ENCODE measurements around the gene THOC3. TPM values are rescaled to one million over a fixed set of nuclear protein-coding genes. Genes with fewer than 3 reads are reported as not detected.
A peak's percentile ranks its signal among the peaks of the same experiment; 100 is the strongest.
"Not testable (repeated sequence)": the region's sequence is repeated elsewhere in the genome, so short reads cannot be mapped to it uniquely, and the experiment has no call there.

THOC3 gene
- 69.0 TPM for total RNA-seq

DNA sequence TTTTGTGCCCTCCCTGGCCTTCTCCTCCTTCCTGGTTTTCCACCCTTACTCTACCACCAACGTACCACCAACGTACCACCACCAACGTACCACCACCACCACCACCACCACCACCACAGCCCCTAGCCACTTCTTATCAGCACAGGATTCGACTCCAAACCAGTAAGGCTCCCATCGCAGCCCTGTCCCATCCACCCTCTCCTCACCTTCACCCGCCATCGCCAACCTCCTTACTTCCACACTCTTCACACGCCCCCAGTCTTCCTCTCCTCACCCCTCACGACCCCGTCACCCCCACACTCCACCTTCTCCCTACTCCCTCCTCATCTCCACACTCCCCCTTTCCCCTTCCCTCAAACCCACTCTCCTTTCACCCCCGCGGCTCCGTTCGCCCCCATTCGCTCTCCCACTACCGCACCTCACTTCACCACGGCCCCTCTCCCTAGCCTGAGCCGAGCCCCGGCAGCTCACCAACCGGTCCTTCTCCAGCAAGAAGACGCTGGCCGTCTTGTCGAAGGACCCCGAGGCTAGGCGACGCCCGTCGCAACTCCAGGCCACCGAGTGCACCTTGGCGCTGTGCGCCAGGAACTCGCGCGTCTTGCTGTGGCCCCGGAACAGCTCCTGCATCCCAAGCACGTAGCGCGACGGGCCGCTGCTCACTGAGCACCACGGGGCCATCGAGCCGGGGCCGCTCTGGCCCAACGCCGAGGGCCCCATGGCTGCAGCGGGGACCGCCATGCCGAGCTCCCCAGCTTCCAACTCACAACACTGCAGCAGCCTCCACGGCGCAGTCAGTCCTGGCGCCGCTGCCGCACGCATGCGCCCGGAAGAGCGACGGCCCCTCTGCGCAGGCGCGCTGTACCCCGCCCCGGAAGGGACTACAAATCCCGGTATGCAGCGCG lies at the start of gene THOC3:
Gene THOC3, minus strand, starts transcription at position 845 of the 902 bp plus-strand sequence. Its CDS starts 107 bp downstream, at position 738.
- H3K4me3 ChIP-seq, result peak within 1 kb of the TSS; percentile 55 to 77
- H3K27ac ChIP-seq; H3K27me3 ChIP-seq; intact Hi-C loops (cut with DNase I); H3K36me3 ChIP-seq; H3K4me1 ChIP-seq; H3K9me3 ChIP-seq: not testable (repeated sequence)
- DNase-seq (ENCODE audit: extremely low spot score in 2 of 2), result peak in 1 of 2 donors; percentile 74

DNA sequence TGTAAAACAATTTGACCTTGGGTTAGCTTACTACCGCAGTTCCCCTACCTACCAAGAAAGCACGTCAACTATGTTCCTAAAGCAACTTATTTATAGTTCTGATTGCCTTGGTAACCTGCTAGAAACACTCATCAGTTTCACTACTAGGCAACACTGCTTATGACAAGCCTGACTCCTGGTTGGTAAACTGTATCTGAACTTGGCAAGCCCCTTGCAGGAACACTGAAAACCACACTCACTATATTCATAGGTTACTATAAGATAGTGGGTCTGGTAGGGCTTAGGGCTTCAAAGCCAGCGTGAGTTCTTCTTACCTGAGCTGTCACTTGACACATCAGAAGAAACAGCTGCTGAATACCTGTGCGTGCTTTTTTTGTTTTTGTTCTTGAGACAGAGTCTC lies 49.2 kb upstream of the THOC3 start:
- H3K27ac ChIP-seq; H3K9me3 ChIP-seq; H3K4me3 ChIP-seq; DNase-seq (ENCODE audit: extremely low spot score in 2 of 2); H3K36me3 ChIP-seq; H3K4me1 ChIP-seq; H3K27me3 ChIP-seq; intact Hi-C loops (cut with DNase I): not testable (repeated sequence)

GRCh38 chr5:176014360-176014759 lies 46.2 kb upstream of the THOC3 start:
- DNase-seq (ENCODE audit: extremely low spot score in 2 of 2); H3K27ac ChIP-seq; intact Hi-C loops (cut with DNase I); H3K4me3 ChIP-seq; H3K27me3 ChIP-seq; H3K4me1 ChIP-seq; H3K36me3 ChIP-seq; H3K9me3 ChIP-seq: not testable (repeated sequence)

DNA sequence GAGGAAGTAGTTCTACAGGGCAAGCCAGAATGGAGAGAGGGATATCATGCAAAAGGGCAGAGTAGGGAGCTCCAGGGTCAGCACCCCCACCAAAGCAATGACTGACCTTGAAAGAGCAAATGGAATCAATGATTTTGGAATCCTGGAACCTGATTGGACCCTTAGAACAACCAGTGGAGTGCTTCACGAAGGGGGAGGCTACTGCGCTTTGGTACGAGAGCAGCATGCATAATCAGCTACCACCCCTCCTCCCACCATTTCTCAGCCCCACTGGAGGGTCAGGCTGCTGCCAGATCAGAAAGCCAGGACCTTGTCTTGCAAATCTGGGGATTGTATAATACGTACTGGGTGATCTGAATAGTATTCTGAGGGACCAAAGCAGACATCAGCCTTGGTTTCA lies 43.0 kb upstream of the THOC3 start:
- H3K27ac ChIP-seq; H3K4me1 ChIP-seq; H3K9me3 ChIP-seq; DNase-seq (ENCODE audit: extremely low spot score in 2 of 2); H3K27me3 ChIP-seq; intact Hi-C loops (cut with DNase I); H3K4me3 ChIP-seq; H3K36me3 ChIP-seq: not testable (repeated sequence)

DNA sequence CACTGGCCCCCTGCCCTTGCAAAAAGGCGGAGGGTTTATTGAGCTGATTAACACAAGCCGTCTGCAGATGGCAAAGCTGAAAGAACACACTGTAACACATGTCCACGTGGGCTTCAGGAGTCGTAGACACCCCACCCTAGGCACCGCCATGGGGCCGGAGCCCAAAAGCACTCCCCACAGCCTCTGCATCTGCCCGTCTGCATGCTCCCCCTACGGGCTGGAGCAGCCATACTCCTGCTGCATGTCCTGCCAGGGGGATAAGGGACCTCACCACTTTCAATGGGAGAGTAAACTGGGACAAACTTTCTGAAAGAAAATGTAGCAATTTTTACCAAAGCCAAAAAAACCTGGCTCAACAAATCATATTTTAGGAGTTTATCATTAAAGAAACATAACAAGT lies 42.1 kb upstream of the THOC3 start:
- H3K36me3 ChIP-seq; H3K27ac ChIP-seq; H3K4me3 ChIP-seq; H3K9me3 ChIP-seq; intact Hi-C loops (cut with DNase I); H3K27me3 ChIP-seq; DNase-seq (ENCODE audit: extremely low spot score in 2 of 2); H3K4me1 ChIP-seq: not testable (repeated sequence)

GRCh38 chr5:176007220-176007619 lies 39.1 kb upstream of the THOC3 start:
- intact Hi-C loops (cut with DNase I), result not testable (repeated sequence)

GRCh38 chr5:176006819-176007218 lies 38.7 kb upstream of the THOC3 start:
- H3K27ac ChIP-seq; DNase-seq (ENCODE audit: extremely low spot score in 2 of 2); H3K4me3 ChIP-seq; H3K27me3 ChIP-seq; H3K36me3 ChIP-seq; H3K9me3 ChIP-seq; intact Hi-C loops (cut with DNase I); H3K4me1 ChIP-seq: not testable (repeated sequence)

More at GRCh38 chr5:176007220-176007619, 39.1 kb upstream of the THOC3 start:
- not testable (repeated sequence) for H3K4me3 ChIP-seq; DNase-seq (ENCODE audit: extremely low spot score in 2 of 2); H3K27me3 ChIP-seq; H3K9me3 ChIP-seq; H3K4me1 ChIP-seq; H3K36me3 ChIP-seq; H3K27ac ChIP-seq

DNA sequence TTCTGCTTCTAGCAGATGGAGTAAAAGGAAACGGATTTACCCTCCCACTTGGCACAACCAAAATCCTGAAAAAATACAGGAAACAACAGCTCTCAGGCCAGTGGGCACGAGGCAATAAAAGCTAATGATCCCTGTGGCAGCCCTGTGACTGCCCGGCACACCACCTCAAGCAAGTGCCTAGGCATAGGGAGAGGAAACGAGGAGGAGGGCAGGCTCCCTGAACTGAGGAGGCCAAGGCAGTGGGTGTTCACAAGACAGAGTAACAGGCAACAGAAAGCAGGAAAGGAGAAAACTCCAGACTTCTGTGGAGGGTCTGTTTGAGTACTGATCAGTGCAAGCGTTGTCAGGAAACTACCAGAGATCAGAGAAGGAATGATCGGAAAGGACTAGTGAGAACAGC lies 29.9 kb upstream of the THOC3 start:
- H3K9me3 ChIP-seq; intact Hi-C loops (cut with DNase I); H3K27ac ChIP-seq; DNase-seq (ENCODE audit: extremely low spot score in 2 of 2); H3K36me3 ChIP-seq; H3K4me3 ChIP-seq; H3K27me3 ChIP-seq; H3K4me1 ChIP-seq: not testable (repeated sequence)

GRCh38 chr5:175997495-175997894 lies 29.4 kb upstream of the THOC3 start:
- H3K36me3 ChIP-seq; intact Hi-C loops (cut with DNase I); DNase-seq (ENCODE audit: extremely low spot score in 2 of 2); H3K4me1 ChIP-seq; H3K9me3 ChIP-seq; H3K27me3 ChIP-seq; H3K27ac ChIP-seq; H3K4me3 ChIP-seq: not testable (repeated sequence)

GRCh38 chr5:175996791-175997190 lies 28.7 kb upstream of the THOC3 start:
- H3K27me3 ChIP-seq; H3K4me1 ChIP-seq; H3K36me3 ChIP-seq; H3K4me3 ChIP-seq; H3K27ac ChIP-seq; H3K9me3 ChIP-seq; intact Hi-C loops (cut with DNase I); DNase-seq (ENCODE audit: extremely low spot score in 2 of 2): not testable (repeated sequence)

DNA sequence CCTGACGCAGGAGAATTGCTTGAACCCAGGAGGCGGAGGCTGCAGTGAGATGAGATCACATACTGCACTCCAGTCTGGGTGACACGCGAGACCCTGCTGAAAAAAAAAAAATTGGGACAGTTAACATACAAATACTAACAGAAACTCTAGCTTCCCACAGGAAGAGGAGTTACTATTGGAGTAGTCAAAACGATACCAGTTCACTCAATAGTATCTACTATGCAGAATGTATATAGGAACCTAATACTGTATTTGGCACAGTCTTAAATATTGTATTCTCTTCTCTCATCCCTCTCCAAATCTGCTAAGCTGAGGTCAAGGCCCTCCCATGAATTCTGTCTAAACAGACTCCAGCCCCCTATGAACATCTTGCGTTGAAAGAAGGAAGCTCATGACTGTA lies 27.4 kb upstream of the THOC3 start:
- H3K27ac ChIP-seq; H3K4me1 ChIP-seq; DNase-seq (ENCODE audit: extremely low spot score in 2 of 2); intact Hi-C loops (cut with DNase I); H3K4me3 ChIP-seq; H3K9me3 ChIP-seq; H3K36me3 ChIP-seq; H3K27me3 ChIP-seq: not testable (repeated sequence)

- H3K9me3 ChIP-seq; H3K36me3 ChIP-seq; DNase-seq (ENCODE audit: extremely low spot score in 2 of 2); H3K27ac ChIP-seq; intact Hi-C loops (cut with DNase I); H3K27me3 ChIP-seq; H3K4me3 ChIP-seq; H3K4me1 ChIP-seq: not testable (repeated sequence)
Measured at GRCh38 chr5:175979371-175979995, 11.4 kb upstream of the THOC3 start.

DNA sequence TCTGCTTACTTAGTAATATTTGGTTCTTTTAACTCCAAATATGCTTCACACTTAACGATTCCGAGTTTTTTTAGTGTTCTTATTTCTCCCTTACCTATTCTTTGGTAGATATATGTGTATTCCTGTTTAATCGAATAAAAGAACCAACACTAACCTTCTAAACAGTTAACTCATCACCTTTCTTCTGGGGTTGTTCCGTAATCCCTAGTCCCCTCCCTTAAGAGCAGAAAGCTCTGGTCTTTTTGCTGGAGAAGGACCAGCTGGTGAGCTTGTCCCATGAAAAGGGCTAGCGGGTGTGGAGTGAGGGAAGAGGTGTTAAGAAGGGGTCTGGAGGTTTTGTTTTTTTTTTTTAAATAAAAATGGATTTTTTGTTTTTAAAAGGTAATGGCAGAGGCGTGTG lies 266 bp upstream of the THOC3 start:
- H3K9me3 ChIP-seq; H3K4me1 ChIP-seq; H3K36me3 ChIP-seq; H3K27me3 ChIP-seq; H3K27ac ChIP-seq; DNase-seq (ENCODE audit: extremely low spot score in 2 of 2); intact Hi-C loops (cut with DNase I): not testable (repeated sequence)
- peak overlapping the region; percentile 55 to 77 for H3K4me3 ChIP-seq

DNA sequence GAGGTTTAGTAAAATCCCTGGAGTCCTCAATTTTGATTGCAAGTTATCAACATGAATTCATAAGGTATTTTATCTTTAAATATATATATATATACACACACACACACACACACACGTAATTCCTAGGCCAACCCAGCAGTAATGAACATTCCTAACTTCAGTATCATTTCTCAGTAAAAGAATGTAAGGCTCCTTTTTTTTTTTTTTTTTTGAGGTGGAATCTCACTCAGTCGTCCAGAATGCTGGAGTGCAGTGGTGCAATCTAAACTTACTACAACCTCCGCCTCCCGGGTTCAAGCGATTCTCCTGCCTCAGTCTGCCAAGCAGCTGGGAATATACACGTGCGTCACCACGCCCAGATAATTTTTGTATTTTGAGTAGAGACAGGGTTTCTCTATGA lies 5.8 kb downstream of the THOC3 start:
- H3K9me3 ChIP-seq; H3K36me3 ChIP-seq; H3K27me3 ChIP-seq; H3K27ac ChIP-seq; H3K4me3 ChIP-seq; intact Hi-C loops (cut with DNase I); DNase-seq (ENCODE audit: extremely low spot score in 2 of 2); H3K4me1 ChIP-seq: not testable (repeated sequence)

Data from vagina (tissue), 2 donors.